H54 (cell line): ENCODE measurements around the gene PTPRE.

Source experiments
- DNase-seq: peaks from one replicate; pipeline ENCODE4 v3.0.0; 2011; ENCODE audit warnings: low spot score, mixed read lengths; ENCODE audit not compliant: insufficient read length
- FAIRE-seq: peaks from 3 replicates; lab custom pipeline; 2011; peaks lifted over from hg19 to GRCh38; lab: Jason Lieb, UNC
- POLR2A ChIP-seq: IDR thresholded peaks from 2 replicates; pipeline ENCODE4 v1.6.1; 2011; ENCODE audit warnings: low read depth, mild to moderate bottlenecking, low read length

The PTPRE gene

DNA sequence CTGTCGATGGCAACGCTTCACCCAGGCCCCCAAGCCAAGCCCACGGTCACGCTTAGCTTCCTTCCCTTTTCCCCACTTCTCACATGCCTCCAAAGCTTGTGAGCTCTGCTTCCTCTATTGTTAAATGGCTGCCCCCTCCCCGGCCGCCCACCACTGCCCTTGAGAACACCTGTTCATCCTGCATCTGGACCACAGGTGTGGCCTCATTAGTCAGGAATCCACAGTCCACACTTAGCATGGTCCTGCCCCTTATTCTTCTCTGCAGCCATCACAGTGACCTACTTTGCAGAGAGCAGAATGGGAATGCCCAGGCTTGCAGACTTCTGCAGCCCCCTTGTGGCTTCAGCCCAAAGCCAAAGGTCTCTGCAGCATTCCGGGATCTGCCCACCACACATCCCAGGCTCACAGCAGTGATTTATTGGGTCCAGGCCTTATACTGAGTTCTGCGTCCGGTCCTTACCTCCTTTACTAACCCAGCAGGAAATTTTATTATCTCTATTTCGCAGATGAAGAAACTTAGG is 66.9 kb downstream of the PTPRE start:
- TF ChIP-seq POLR2A = no peak
- no peak for FAIRE-seq
- no peak for DNase-seq

DNA sequence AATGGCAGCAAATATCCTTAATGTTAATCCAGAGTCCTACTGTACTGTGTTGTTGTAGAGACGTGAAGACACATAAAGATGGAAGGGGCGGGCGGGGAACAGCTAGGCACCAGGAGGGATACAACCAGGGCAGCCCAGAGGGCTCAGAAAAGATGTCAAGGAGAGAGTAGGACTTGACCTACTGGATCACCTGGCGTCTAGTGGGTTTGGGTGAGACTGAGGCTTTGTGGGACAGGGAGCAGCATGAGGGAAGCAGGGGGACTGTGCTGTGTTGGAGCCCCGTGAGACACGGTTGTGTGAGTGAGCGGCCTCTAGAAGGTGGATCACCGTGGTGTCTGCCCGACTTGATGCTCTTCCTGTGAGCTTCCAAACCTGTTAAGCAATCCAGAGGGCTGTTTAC is 68.0 kb downstream of the PTPRE start:
- FAIRE-seq = no peak

DNA sequence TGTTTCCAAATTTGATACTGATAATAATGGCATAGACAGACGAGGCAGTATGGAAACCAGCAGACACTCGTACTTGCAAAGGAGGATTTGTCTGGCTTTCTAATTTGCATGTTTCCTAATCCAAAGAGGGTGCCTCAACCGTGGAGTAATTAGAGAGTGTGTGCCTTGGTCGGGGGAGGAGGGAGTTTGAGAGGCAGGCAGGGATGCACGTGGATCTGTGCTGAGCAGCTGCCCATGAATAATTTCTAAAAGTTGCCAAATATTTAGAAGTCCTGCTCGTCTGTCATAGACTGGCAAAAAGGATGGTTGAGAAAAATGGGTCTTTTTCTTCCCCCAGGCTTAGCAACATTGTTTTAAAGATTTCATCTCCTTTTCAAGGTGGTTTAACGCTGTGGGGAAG is 69.4 kb downstream of the PTPRE start:
- DNase-seq = no peak
- no peak for TF ChIP-seq POLR2A
- no peak for FAIRE-seq

More for the DNA sequence above, 68.0 kb downstream of the PTPRE start:
- no peak for DNase-seq
- TF ChIP-seq POLR2A = no peak

DNA sequence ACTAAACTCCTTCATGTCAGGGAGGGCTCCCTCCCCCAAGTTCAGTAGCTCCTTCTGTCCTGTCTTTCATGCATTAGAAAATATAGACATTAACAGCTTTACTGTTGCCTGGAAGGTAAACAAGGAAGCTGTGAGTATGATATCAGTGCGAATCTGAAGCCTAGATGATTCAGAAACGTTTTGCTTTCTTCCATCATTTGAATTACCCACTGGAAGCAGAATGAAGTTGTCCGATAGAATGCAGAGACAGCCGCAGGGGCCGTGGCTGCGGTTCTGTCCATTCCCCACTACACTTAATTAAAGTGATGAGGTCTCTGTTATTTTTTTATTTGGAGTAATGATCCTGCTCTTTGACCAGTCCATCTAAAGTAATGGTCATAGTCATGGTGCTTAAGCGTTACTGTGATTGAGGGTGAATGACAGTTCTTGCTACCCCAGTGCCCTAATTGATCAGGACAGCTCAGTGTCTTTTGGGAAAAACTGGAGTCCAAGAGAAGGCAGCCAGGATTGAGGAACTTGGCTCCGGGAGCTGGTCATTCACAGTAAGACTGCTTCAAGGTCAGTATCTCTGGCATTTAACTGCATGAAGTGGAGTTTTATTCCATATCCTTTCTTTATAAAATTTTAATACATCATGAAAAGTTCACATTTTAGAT is 69.9 kb downstream of the PTPRE start:
- TF ChIP-seq POLR2A = no peak
- FAIRE-seq (no peak), DNase-seq (no peak)

DNA sequence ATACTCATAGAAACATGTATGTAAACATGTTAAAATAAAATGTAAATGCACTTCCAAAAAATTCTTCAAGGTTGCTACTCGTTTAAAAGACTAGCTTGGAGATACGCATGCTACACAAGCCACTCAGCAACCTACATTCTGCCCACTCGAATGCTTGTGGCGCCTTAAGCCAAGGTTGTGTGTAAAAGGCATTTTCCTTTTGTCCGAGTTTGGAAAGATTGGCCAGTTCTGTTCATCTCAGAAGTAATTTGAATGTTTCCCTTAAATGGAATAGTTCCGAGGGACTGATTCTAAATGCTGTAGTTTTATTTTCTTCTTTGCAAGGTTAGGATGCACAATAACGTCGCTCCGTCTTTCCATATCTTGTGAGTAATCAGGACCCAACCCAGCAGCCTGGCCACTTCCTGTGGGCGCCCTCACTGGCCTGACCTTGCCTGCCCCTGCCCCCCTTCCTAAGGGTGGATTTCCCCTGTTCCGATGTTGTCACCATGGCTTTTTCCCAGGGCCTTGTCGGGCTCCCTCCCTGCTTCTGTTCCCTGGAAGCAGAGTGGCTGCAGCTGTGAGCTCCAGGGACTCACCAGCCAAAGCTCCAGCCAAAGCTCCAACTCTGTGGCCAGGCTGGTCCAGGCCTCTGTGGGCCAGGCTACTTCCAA is 70.6 kb downstream of the PTPRE start:
- peak; percentile 54 for DNase-seq
- peak; percentile 43 for FAIRE-seq
- TF ChIP-seq POLR2A = no peak

DNA sequence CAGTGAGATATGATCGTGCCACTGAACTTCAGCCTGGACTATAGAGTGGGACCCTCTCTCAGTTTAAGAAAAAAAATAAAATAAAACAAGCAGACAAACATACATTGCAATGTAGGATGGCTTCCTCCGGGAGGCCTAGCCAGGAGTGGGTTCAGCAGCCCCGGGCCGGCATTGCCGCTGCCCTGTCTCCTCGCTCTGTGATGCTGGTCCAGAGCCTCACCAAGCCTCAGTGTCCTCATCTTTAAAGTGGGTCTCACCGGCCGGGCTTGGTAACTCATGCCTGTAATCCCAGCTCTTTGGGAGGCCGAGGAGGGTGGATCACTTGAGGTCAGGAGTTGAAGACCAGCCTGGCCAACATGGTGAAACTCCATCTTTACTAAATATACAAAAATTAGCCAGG is 71.6 kb downstream of the PTPRE start:
- FAIRE-seq (no peak), DNase-seq (no peak)
- no peak for TF ChIP-seq POLR2A

DNA sequence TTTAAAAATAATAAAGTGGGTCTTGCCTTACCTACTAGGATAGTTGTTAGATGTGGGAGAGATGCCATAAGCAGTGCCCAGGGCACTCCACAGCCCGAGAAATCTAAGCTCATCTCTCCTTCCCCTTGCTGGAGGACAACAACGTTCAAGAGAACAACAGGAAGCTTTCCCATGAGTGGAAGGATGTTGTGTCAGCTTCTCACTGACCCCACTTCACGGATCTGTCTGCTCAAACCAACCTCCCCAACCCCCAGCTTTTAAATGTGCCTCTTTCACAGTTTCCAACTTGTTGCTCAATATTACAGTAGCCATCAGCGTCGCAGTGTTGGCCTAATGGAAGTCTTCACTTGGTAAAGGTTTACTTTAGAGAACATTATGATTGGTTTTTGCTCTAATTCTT is 72.1 kb downstream of the PTPRE start:
- no peak for DNase-seq
- FAIRE-seq = no peak
- no peak for TF ChIP-seq POLR2A

DNA sequence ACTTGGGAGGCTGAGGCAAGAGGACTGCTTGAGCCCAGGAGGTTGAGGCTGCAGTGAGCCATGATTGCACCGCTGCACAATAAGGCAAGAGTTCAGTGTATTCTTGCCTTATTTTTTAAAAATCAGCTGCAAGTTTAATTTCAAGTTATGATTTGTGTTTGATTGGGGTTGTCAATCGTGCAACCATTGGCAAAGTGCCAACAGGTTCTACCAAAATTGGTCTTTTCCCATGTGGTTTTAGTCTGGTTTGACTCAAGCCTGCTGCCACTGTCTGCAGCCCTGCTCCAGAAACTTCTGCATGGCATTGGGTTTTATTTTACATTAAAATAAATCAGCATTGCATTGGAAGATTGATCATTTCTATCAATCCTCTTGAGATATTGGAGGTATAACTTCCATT is 72.7 kb downstream of the PTPRE start:
- DNase-seq (no peak), FAIRE-seq (no peak)
- no peak for TF ChIP-seq POLR2A

DNA sequence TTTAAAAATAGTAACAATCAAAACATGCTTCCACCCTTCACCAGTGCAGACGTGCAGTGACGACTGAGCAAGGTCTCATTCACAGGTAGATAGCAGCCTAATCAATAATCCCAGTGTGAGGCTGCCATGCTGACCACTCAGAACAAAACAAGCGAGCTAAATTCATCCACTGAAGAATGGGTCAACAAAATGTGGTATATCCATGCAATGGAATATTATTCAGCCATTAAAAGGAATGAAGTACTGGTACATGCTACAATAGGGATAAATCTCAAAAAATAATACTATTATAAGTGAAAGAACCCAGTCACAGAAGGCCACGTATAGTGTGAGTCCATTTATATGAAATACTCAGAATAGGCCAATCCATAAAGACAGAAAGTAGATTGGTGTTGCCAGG is 74.0 kb downstream of the PTPRE start:
- no peak for TF ChIP-seq POLR2A
- DNase-seq (no peak), FAIRE-seq (no peak)

DNA sequence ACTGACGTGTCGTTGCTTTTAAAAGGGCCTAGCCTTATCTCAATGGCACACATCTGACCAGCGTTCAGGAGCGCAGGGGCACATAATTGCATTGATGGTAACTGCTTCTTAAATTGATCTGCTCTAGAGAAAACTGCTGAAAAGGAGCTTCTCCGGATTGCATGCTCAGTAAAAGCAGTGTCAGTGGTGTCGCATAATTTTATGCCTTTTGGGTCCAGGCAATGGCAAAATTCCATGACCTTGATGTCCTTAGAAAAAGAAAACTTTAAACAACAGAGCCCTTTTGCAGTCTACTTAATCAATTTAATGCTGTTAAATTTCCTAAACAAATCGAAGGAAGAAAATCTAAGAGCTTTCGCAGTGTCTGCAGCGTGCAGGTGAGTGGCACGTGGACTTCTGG is 75.7 kb downstream of the PTPRE start:
- DNase-seq (no peak), FAIRE-seq (no peak)
- no peak for TF ChIP-seq POLR2A

DNA sequence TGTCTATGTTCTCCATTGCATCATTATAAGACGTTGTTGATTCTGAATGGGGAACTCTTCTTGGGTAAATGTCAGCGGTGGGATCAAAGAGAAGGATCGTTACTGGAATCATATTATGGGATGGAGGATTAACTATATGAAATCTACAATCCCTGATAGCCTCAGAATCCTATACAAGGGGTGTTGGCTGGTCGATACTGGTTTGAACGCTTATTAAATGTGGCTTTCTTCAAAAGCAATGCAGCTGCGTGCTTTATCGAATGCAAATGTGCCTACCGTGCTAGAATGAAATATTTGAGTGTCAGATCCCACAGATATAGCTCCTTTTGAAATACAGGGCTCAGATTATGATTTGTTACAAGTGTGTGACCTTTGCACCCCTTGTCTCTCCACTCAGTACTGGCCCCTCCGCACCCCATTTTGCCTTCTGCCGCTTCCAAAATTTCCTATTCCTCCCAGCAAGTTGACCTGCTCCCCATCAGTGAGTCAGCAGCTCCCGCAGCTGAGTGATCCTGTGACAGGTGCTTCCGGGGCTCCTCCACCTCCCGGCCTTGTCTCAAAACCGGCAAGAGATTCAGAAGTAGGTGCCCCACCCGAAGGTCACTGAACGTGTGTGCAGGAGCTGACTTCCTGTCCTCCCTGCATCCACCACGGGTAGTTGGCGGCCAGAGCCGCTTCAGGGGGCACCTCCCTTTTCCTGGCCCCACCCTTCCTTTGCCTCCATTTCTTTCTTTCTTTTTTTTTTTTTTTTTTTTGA is 76.6 kb downstream of the PTPRE start:
- no peak for FAIRE-seq
- TF ChIP-seq POLR2A = no peak
- no peak for DNase-seq

DNA sequence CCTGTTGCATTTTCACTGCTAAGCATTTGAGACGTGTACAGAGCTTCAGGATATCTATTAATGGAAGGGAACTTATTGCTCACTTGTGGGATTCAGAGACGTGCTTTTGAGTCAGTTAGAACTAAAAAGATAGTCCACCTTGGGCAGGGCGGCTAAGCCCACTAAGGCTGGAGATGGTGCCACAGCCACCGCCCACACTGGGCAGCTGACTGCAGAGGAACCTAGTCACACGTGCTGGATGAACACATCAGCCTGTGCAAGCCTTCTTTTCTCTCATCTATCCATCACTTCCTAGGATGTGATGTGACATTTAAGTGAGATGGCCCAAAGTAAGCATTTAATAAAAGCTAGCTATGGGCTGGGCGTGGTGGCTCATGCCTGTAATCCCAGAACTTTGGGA is 78.0 kb downstream of the PTPRE start:
- FAIRE-seq (no peak), DNase-seq (no peak)
- no peak for TF ChIP-seq POLR2A

DNA sequence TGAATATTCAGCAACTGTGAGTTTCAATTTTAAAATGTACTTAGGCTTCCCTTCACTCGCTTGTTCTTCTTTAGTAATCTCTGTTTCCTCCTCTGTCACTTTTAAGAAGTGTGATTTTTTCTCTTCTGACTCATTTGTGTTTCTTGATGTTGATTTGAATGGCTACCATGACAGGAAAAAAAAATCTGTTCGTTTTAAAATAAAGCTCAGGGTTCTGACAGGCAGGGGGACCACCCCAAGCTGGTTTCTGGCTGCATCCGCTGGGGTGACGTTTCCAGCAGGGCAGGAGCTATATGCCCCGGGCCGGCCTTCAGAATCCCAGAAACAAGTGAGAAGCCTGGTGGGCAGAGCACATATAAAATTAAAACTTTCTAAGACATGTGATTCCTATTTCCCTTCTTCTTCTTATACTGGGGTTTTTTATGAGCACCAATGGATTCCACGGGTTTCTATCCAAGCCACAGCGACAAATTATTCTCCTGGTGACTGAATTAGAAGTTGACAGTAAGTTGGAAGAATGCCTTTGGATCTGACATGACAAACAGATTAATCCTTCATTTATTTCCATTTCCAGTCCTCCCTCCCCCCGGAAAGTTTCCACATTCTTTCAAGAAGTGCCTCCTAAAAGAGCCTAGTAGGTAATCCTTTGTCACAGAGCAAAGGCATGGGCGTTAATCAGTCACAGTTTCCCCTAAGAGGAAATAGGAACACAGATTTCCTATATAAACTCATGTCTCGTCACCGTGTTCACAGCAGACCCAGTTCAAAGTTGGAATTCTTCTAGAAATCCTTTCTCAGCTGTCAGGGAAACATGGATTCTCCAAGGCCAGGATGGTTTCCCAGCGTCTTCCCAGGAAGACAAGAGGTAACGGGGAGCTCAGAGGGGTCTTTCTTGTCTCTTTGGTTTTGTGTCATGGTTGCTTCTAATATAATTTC is 79.9 kb downstream of the PTPRE start:
- DNase-seq = no peak
- no peak for FAIRE-seq
- no peak for TF ChIP-seq POLR2A
